Sigmoid colon (tissue), 3 donors: ENCODE measurements around the gene GPC6.

Experiments used
- POLR2A ChIP-seq, 2 donors: fragments of 450-650 bp; IDR thresholded peaks; one replicate each; pipeline ENCODE4 v1.6.1; 2016; ENCODE audit warnings: antibody characterized with exemption in 2 of 2, mild to moderate bottlenecking in 2 of 2, moderate library complexity in 2 of 2
- TF ChIP-seq, protein P1 (sequence below), 4 experiments: fragments of 450-650 bp in 3 of 4; fragments of 200-600 bp in 1 of 4; IDR thresholded peaks; one replicate each; pipeline ENCODE4 v1.5.1; 2016 to 2019; ENCODE audit warnings: antibody characterized with exemption in 4 of 4, mild to moderate bottlenecking in 3 of 4, moderate library complexity in 2 of 4

- no peak for TF ChIP-seq POLR2A (IDR thresholded peaks at IDR 0.05)
- TF ChIP-seq, protein P1, sequence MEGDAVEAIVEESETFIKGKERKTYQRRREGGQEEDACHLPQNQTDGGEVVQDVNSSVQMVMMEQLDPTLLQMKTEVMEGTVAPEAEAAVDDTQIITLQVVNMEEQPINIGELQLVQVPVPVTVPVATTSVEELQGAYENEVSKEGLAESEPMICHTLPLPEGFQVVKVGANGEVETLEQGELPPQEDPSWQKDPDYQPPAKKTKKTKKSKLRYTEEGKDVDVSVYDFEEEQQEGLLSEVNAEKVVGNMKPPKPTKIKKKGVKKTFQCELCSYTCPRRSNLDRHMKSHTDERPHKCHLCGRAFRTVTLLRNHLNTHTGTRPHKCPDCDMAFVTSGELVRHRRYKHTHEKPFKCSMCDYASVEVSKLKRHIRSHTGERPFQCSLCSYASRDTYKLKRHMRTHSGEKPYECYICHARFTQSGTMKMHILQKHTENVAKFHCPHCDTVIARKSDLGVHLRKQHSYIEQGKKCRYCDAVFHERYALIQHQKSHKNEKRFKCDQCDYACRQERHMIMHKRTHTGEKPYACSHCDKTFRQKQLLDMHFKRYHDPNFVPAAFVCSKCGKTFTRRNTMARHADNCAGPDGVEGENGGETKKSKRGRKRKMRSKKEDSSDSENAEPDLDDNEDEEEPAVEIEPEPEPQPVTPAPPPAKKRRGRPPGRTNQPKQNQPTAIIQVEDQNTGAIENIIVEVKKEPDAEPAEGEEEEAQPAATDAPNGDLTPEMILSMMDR (IDR thresholded peaks at IDR 0.05) = no peak
Observed at GRCh38 chr13:93981426-93981977, 754.9 kb downstream of the GPC6 start.
